Hematopoietic multipotent progenitor cell treated with erythropoietin and hydrocortisone succinate and interleukin-3 and kit ligand, for 6 days (in vitro differentiated cells): ENCODE data around the gene CEP43.
A peak's percentile ranks its signal among the peaks of the same experiment; 100 is the strongest.

Experiments
- DNase-seq: peaks from one replicate; pipeline ENCODE4 v3.0.0-alpha.2; 2015

CEP43 gene

GRCh38 chr6:166969390-166970002 lies 29.7 kb upstream of the CEP43 start:
- no peak for DNase-seq

- no peak for DNase-seq
Observed at GRCh38 chr6:166970091-166970490, 29.1 kb upstream of the CEP43 start.

- DNase-seq = no peak
Observed at GRCh38 chr6:166970776-166971175, 28.4 kb upstream of the CEP43 start.

- no peak for DNase-seq
Observed at GRCh38 chr6:166971271-166971670, 27.9 kb upstream of the CEP43 start.

- DNase-seq = no peak
Observed at GRCh38 chr6:166972101-166972500, 27.1 kb upstream of the CEP43 start.

GRCh38 chr6:166976636-166977035 lies 22.6 kb upstream of the CEP43 start:
- no peak for DNase-seq

GRCh38 chr6:166977621-166978525 lies 21.3 kb upstream of the CEP43 start:
- no peak for DNase-seq

GRCh38 chr6:166980738-166981137 lies 18.5 kb upstream of the CEP43 start:
- DNase-seq = no peak

- DNase-seq = peak; percentile 27
Observed at GRCh38 chr6:166987448-166987847, 11.7 kb upstream of the CEP43 start.

- DNase-seq = peak; percentile 30
Observed at GRCh38 chr6:166987930-166988329, 11.3 kb upstream of the CEP43 start.

- DNase-seq = no peak
Observed at GRCh38 chr6:166988674-166989201, 10.5 kb upstream of the CEP43 start.

- peak; percentile 75 for DNase-seq
Observed at GRCh38 chr6:166989427-166990032, 9.7 kb upstream of the CEP43 start.

GRCh38 chr6:166996406-166996805 lies 2.8 kb upstream of the CEP43 start:
- peak; percentile 23 for DNase-seq

- DNase-seq = no peak
Observed at GRCh38 chr6:166997348-166997747, 1.8 kb upstream of the CEP43 start.

GRCh38 chr6:166997768-166998255 lies 1.4 kb upstream of the CEP43 start:
- peak; percentile 89 for DNase-seq

- peak; percentile 32 for DNase-seq
Observed at GRCh38 chr6:166998256-166999144, 697 bp upstream of the CEP43 start.

GRCh38 chr6:166999884-167000253 lies 672 bp downstream of the CEP43 start:
- no peak for DNase-seq

GRCh38 chr6:167000759-167001158 lies 1.6 kb downstream of the CEP43 start:
- DNase-seq = peak; percentile 25

GRCh38 chr6:167005350-167006159 lies 6.4 kb downstream of the CEP43 start:
- DNase-seq = no peak

GRCh38 chr6:167007985-167008384 lies 8.8 kb downstream of the CEP43 start:
- DNase-seq = no peak

GRCh38 chr6:167013067-167013466 lies 13.9 kb downstream of the CEP43 start:
- DNase-seq = no peak

- DNase-seq = no peak
Observed at GRCh38 chr6:167013946-167014345, 14.7 kb downstream of the CEP43 start.
